ENCODE measurements around the gene PCDHA7. TPM values are rescaled to one million over a fixed set of nuclear protein-coding genes. Genes with fewer than 3 reads are reported as not detected.
A peak's percentile ranks its signal among the peaks of the same experiment; 100 is the strongest.
"Not testable (repeated sequence)": the region's sequence is repeated elsewhere in the genome, so short reads cannot be mapped to it uniquely, and the experiment has no call there.

PCDHA7 gene
- total RNA-seq, 1 experiment from 2014 or later: 0.28 TPM

GRCh38 chr5:140802781-140803271, 31.2 kb upstream of the PCDHA7 start:
- H3K4me3 ChIP-seq (ENCODE audit: insufficient read depth, low read depth, low read length): no peak overlapping the region
- no peaks in the 10 kb centered on the region for H3K27me3 ChIP-seq (ENCODE audit: control insufficient read depth, insufficient read depth, low read length)
- no peak for DNase-seq
- H3K36me3 ChIP-seq (replicated peaks; ENCODE audit: control insufficient read depth, insufficient read depth, low read length): no peaks in the 10 kb centered on the region

DNA sequence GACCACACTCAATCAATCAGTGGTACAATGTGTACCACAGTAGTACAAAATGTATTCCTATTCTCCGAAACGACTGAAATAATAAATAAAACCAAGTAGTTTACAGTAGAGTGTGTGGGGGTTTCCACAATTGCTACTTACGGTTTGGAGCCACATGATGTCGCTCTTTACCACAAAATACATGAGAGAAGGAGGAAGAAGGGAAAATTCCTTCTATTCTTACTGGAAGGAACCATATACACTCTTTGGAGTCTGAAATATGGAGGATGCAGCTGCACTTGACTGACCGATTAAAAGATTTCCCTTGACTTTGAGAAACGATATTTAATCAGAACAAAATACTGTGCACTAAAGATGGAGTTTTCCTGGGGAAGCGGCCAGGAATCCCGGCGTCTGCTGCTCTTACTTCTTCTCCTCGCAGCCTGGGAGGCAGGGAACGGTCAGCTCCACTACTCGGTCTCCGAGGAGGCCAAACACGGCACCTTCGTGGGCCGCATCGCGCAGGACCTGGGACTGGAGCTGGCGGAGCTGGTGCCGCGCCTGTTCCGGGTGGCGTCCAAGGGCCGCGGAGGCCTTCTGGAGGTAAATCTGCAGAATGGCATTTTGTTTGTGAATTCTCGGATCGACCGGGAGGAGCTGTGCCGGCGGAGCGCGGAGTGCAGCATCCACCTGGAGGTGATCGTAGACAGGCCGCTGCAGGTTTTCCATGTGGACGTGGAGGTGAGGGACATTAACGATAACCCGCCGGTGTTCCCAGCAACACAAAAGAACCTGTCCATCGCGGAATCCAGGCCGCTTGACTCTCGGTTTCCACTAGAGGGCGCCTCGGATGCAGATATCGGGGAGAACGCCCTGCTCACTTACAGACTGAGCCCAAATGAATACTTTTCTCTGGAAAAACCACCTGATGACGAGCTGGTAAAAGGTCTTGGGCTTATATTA, 27.0 kb upstream of the PCDHA7 start, which contains the start of gene PCDHA4:
PCDHA4 (plus strand) TSS at position 235 of the 942 bp plus-strand sequence.
- Histone ChIP-seq H3K36me3 (replicated peaks; ENCODE audit: control insufficient read depth, insufficient read depth, low read length) (no peaks in the 10 kb centered on the region), H3K4me3 (ENCODE audit: insufficient read depth, low read depth, low read length) (peak within 1 kb of the TSS; percentile 73), H3K27me3 (ENCODE audit: control insufficient read depth, insufficient read depth, low read length) (no peaks in the 10 kb centered on the region)
- peak; percentile 80 for DNase-seq

DNA sequence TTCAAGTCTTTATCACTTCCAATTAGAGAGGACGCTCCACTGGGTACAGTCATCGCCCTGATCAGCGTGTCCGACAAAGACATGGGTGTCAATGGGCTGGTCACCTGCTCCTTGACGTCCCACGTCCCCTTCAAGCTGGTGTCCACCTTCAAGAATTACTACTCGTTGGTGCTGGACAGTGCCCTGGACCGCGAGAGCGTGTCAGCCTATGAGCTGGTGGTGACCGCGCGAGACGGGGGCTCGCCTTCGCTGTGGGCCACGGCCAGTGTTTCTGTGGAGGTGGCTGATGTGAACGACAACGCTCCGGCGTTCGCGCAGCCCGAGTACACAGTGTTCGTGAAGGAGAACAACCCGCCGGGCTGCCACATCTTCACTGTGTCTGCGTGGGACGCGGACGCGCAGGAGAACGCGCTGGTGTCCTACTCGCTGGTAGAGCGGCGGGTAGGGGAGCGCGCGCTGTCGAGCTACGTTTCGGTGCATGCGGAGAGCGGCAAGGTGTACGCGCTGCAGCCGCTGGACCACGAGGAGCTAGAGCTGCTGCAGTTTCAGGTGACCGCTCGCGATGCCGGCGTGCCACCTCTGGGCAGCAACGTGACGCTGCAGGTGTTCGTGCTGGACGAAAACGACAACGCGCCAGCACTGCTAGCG, 25.7 kb upstream of the PCDHA7 start:
- H3K27me3 ChIP-seq (ENCODE audit: control insufficient read depth, insufficient read depth, low read length); DNase-seq; H3K36me3 ChIP-seq (replicated peaks; ENCODE audit: control insufficient read depth, insufficient read depth, low read length); H3K4me3 ChIP-seq (ENCODE audit: insufficient read depth, low read depth, low read length): not testable (repeated sequence)

GRCh38 chr5:140808889-140809291, 25.2 kb upstream of the PCDHA7 start:
- no peak overlapping the region for H3K4me3 ChIP-seq (ENCODE audit: insufficient read depth, low read depth, low read length)
- no peaks in the 10 kb centered on the region for H3K36me3 ChIP-seq (replicated peaks; ENCODE audit: control insufficient read depth, insufficient read depth, low read length)
- H3K27me3 ChIP-seq (ENCODE audit: control insufficient read depth, insufficient read depth, low read length): no peaks in the 10 kb centered on the region
- DNase-seq: no peak

DNA sequence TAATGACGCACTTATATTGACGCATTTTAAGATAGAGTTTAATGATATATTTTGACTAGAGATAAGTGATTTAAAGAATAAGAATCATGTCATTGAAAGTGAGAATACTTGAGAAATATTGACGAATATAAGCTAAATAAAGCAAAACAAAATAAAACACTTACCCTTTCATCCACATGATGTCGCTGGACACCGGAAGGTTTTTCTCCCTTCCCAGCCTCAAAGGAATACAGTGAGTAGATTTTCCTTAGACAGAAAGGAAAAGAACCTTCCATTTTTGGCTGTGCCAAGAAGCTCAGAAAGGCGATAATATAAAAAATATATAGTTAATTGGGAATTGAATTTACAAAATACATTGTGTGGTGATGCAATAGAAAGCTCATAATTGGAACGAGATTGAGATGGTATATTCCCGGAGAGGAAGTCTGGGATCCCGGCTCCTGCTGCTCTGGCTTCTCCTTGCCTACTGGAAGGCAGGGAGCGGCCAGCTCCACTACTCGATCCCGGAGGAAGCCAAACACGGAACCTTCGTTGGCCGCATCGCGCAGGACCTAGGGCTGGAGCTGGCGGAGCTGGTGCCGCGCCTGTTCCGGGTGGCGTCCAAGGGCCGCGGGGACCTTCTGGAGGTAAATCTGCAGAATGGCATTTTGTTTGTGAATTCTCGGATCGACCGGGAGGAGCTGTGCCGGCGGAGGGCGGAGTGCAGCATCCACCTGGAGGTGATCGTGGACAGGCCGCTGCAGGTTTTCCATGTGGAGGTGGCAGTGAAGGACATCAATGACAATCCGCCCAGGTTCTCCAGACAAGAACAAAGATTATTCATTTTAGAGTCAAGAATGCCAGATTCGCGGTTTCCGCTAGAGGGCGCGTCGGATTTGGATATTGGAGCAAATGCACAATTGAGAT, 12.4 kb upstream of the PCDHA7 start, which contains the start of gene PCDHA5:
PCDHA5 (plus strand) TSS at position 239 of the 906 bp plus-strand sequence.
- H3K27me3 ChIP-seq (ENCODE audit: control insufficient read depth, insufficient read depth, low read length): no peaks in the 10 kb centered on the region
- DNase-seq: no peak

GRCh38 chr5:140822281-140822629, 11.8 kb upstream of the PCDHA7 start:
- Histone ChIP-seq H3K27me3 (ENCODE audit: control insufficient read depth, insufficient read depth, low read length) (no peaks in the 10 kb centered on the region), H3K4me3 (ENCODE audit: insufficient read depth, low read depth, low read length) (no peak overlapping the region), H3K36me3 (replicated peaks; ENCODE audit: control insufficient read depth, insufficient read depth, low read length) (no peaks in the 10 kb centered on the region)
- DNase-seq: no peak

More for the DNA sequence above, 12.4 kb upstream of the PCDHA7 start, which contains the start of gene PCDHA5:
- Histone ChIP-seq H3K36me3 (replicated peaks; ENCODE audit: control insufficient read depth, insufficient read depth, low read length) (no peaks in the 10 kb centered on the region), H3K4me3 (ENCODE audit: insufficient read depth, low read depth, low read length) (no peak within 1 kb of the TSS)

- H3K4me3 ChIP-seq (ENCODE audit: insufficient read depth, low read depth, low read length); H3K36me3 ChIP-seq (replicated peaks; ENCODE audit: control insufficient read depth, insufficient read depth, low read length); DNase-seq; H3K27me3 ChIP-seq (ENCODE audit: control insufficient read depth, insufficient read depth, low read length): not testable (repeated sequence)
Observed at GRCh38 chr5:140822969-140823368, 11.1 kb upstream of the PCDHA7 start.

DNA sequence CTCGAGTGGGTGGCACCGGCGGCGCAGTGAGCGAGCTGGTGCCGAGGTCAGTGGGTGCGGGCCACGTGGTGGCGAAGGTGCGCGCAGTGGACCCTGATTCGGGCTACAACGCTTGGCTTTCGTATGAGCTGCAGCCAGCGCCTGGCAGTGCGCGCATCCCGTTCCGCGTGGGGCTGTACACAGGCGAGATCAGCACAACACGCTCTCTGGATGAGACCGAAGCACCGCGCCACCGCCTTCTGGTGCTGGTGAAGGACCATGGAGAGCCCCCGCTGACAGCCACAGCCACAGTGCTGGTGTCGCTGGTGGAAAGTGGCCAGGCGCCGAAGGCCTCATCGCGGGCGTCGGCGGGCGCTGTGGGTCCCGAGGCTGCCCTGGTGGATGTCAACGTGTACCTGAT, 10.6 kb upstream of the PCDHA7 start:
- Histone ChIP-seq H3K27me3 (ENCODE audit: control insufficient read depth, insufficient read depth, low read length) (no peaks in the 10 kb centered on the region), H3K36me3 (replicated peaks; ENCODE audit: control insufficient read depth, insufficient read depth, low read length) (no peaks in the 10 kb centered on the region), H3K4me3 (ENCODE audit: insufficient read depth, low read depth, low read length) (no peak overlapping the region)
- no peak for DNase-seq

- no peak within 1 kb of the TSS for H3K4me3 ChIP-seq (ENCODE audit: insufficient read depth, low read depth, low read length)
- no peaks in the 10 kb centered on the region for H3K36me3 ChIP-seq (replicated peaks; ENCODE audit: control insufficient read depth, insufficient read depth, low read length)
- no peaks in the 10 kb centered on the region for H3K27me3 ChIP-seq (ENCODE audit: control insufficient read depth, insufficient read depth, low read length)
- no peak for DNase-seq
Observed at GRCh38 chr5:140827704-140828361, 6.2 kb upstream of the PCDHA7 start, which contains the start of gene PCDHA6. TSS of gene PCDHA6 (plus strand) at chr5:140827960. CDS start at chr5:140828092, 132 bp downstream.

DNA sequence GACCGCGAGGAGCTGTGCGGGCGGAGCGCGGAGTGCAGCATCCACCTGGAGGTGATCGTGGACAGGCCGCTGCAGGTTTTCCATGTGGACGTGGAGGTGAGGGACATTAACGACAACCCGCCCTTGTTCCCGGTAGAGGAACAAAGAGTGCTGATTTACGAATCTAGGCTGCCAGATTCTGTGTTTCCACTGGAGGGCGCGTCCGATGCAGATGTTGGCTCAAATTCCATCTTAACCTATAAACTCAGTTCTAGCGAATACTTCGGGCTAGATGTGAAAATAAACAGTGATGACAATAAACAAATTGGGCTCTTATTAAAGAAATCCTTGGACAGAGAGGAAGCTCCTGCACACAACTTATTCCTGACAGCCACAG, 5.7 kb upstream of the PCDHA7 start:
- Histone ChIP-seq H3K36me3 (replicated peaks; ENCODE audit: control insufficient read depth, insufficient read depth, low read length) (no peaks in the 10 kb centered on the region), H3K27me3 (ENCODE audit: control insufficient read depth, insufficient read depth, low read length) (no peaks in the 10 kb centered on the region), H3K4me3 (ENCODE audit: insufficient read depth, low read depth, low read length) (no peak overlapping the region)
- DNase-seq: no peak

DNA sequence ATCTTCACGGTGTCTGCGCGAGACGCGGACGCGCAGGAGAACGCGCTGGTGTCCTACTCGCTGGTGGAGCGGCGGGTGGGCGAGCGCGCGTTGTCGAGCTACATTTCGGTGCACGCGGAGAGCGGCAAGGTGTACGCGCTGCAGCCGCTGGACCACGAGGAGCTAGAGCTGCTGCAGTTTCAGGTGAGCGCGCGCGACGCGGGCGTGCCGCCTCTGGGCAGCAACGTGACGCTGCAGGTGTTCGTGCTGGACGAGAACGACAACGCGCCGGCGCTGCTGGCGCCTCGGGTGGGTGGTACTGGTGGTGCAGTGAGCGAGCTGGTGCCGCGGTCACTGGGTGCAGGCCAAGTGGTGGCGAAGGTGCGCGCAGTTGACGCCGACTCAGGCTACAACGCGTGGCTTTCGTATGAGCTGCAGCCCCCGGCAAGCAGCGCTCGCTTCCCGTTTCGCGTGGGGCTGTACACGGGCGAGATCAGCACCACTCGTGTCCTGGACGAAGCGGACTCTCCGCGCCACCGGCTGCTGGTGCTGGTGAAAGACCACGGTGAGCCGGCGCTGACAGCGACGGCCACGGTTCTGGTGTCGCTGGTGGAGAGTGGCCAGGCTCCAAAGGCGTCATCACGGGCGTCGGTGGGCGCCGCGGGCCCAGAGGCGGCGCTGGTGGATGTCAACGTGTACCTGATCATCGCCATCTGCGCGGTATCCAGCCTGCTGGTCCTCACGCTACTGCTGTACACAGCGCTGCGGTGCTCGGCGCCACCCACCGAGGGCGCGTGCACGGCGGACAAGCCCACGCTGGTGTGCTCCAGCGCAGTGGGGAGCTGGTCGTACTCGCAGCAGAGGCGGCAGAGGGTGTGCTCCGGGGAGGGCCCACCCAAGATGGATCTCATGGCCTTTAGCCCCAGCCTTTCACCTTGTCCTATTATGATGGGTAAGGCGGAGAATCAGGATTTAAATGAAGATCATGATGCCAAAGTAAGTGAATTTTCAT, 4.3 kb upstream of the PCDHA7 start:
- not testable (repeated sequence) for H3K4me3 ChIP-seq (ENCODE audit: insufficient read depth, low read depth, low read length); H3K36me3 ChIP-seq (replicated peaks; ENCODE audit: control insufficient read depth, insufficient read depth, low read length); H3K27me3 ChIP-seq (ENCODE audit: control insufficient read depth, insufficient read depth, low read length); DNase-seq

GRCh38 chr5:140834439-140835008, 455 bp downstream of the PCDHA7 start:
- H3K36me3 ChIP-seq (replicated peaks; ENCODE audit: control insufficient read depth, insufficient read depth, low read length); DNase-seq; H3K27me3 ChIP-seq (ENCODE audit: control insufficient read depth, insufficient read depth, low read length): not testable (repeated sequence)
- H3K4me3 ChIP-seq (ENCODE audit: insufficient read depth, low read depth, low read length): peak overlapping the region; percentile 5; the same call in 1 of the 2 replicates

All from H7 (cell line).